Stomach (tissue), 4 donors: Measurements from ENCODE around the gene TRPC6.

ENCODE experiments used
- EP300 ChIP-seq: sonication (generic); formaldehyde crosslinking; IDR thresholded peaks from one replicate; pipeline ENCODE4 v1.6.1; 2017; ENCODE audit warnings: antibody characterized with exemption
- POLR2A ChIP-seq, 4 donors: fragments of 450-650 bp; IDR thresholded peaks; one replicate each; pipeline ENCODE4 v1.6.1; 2016; ENCODE audit warnings: antibody characterized with exemption in 4 of 4, control low read depth in 2 of 4, mild to moderate bottlenecking in 1 of 4, moderate library complexity in 1 of 4
- POLR2AphosphoS5 ChIP-seq, 3 donors: sonication (generic); formaldehyde crosslinking; IDR thresholded peaks; one replicate each; pipeline ENCODE4 v1.6.1; 2016; ENCODE audit warnings: antibody characterized with exemption in 3 of 3
- TF ChIP-seq, protein P1 (sequence below), 7 experiments: fragments of 450-650 bp in 4 of 7; fragments of 200-600 bp in 3 of 7; sonication (generic) in 3 of 7; IDR thresholded peaks; one replicate each; pipeline ENCODE4 v1.5.1; 2016 to 2019; ENCODE audit warnings: antibody characterized with exemption in 7 of 7, control low read depth in 2 of 7, mild to moderate bottlenecking in 1 of 7

- TF ChIP-seq POLR2AphosphoS5 (IDR thresholded peaks at IDR 0.05) (no peak), POLR2A (IDR thresholded peaks at IDR 0.05) (no peak), EP300 (no peak)
- TF ChIP-seq, protein P1, sequence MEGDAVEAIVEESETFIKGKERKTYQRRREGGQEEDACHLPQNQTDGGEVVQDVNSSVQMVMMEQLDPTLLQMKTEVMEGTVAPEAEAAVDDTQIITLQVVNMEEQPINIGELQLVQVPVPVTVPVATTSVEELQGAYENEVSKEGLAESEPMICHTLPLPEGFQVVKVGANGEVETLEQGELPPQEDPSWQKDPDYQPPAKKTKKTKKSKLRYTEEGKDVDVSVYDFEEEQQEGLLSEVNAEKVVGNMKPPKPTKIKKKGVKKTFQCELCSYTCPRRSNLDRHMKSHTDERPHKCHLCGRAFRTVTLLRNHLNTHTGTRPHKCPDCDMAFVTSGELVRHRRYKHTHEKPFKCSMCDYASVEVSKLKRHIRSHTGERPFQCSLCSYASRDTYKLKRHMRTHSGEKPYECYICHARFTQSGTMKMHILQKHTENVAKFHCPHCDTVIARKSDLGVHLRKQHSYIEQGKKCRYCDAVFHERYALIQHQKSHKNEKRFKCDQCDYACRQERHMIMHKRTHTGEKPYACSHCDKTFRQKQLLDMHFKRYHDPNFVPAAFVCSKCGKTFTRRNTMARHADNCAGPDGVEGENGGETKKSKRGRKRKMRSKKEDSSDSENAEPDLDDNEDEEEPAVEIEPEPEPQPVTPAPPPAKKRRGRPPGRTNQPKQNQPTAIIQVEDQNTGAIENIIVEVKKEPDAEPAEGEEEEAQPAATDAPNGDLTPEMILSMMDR (IDR thresholded peaks at IDR 0.05) = no peak
Measured at GRCh38 chr11:101477926-101478325, 105.9 kb downstream of the TRPC6 start.
